ENCODE data around the gene BBX. TPM values are rescaled to one million over a fixed set of nuclear protein-coding genes. Genes with fewer than 3 reads are reported as not detected.

Gene BBX
- total RNA-seq, 1 donor from 2014 or later: 39.5 TPM

DNA sequence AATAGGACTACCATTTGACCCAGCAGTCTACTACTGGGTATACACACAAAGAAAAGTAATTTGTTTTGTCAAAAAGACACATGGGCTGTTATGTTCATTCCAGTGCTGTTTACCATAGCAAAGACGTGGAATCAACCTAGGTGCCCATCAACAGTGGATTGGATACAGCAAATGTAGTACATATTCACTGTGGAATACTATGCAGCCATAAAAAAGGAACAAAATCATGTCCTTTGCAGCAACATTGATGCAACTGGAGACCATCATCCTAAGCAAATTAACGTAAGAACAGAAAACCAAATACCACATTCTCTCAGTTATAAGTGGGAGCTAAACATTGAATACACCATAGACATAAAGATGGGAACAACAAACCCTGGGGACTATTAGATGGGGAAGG is 25.8 kb downstream of the BBX start:
- no peaks in the 10 kb centered on the region for H3K9me3 ChIP-seq
- H3K27me3 ChIP-seq: no peaks in the 10 kb centered on the region
- H3K4me1 ChIP-seq: no peaks in the 10 kb centered on the region
- TF ChIP-seq POLR2AphosphoS5 (IDR thresholded peaks at IDR 0.05; ENCODE audit: insufficient read depth in 1 of 2, low read depth in 1 of 2) (no peak), POLR2A (IDR thresholded peaks at IDR 0.05) (no peak)
- TF ChIP-seq, protein P1, sequence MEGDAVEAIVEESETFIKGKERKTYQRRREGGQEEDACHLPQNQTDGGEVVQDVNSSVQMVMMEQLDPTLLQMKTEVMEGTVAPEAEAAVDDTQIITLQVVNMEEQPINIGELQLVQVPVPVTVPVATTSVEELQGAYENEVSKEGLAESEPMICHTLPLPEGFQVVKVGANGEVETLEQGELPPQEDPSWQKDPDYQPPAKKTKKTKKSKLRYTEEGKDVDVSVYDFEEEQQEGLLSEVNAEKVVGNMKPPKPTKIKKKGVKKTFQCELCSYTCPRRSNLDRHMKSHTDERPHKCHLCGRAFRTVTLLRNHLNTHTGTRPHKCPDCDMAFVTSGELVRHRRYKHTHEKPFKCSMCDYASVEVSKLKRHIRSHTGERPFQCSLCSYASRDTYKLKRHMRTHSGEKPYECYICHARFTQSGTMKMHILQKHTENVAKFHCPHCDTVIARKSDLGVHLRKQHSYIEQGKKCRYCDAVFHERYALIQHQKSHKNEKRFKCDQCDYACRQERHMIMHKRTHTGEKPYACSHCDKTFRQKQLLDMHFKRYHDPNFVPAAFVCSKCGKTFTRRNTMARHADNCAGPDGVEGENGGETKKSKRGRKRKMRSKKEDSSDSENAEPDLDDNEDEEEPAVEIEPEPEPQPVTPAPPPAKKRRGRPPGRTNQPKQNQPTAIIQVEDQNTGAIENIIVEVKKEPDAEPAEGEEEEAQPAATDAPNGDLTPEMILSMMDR (IDR thresholded peaks at IDR 0.05): no peak
- DNase-seq (ENCODE audit: extremely low spot score in 2 of 2): no peak
- intact Hi-C loops (cut with DNase I): no loop called here
- H3K4me3 ChIP-seq: no peak overlapping the region
- no peak overlapping the region for H3K27ac ChIP-seq
- H3K36me3 ChIP-seq: no peaks in the 10 kb centered on the region

DNA sequence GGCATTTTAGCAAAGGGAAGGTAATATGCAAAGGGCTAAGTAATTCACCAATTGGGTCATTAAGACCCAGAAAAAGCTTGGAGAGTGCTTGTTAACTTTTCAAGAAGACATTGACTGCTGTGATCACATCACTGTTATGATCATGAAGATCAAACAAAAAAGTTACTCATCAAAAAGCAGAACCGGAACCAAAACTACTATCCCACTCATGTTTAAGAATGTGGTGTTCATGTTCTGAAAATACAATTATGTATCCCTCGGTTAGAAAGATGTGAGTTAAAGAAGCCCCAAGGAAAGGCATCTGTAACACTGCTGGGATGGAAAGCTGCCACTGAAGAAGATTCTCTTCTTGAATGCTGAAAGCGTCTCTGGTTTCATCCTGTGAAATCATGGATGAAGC is 32.6 kb downstream of the BBX start:
- no peak overlapping the region for H3K4me3 ChIP-seq
- no peaks in the 10 kb centered on the region for H3K36me3 ChIP-seq
- H3K4me1 ChIP-seq: no peaks in the 10 kb centered on the region
- intact Hi-C loops (cut with DNase I): no loop called here
- TF ChIP-seq POLR2AphosphoS5 (IDR thresholded peaks at IDR 0.05; ENCODE audit: insufficient read depth in 1 of 2, low read depth in 1 of 2): no peak
- TF ChIP-seq, protein P1 (IDR thresholded peaks at IDR 0.05): no peak
- no peak for TF ChIP-seq POLR2A (IDR thresholded peaks at IDR 0.05)
- DNase-seq (ENCODE audit: extremely low spot score in 2 of 2): no peak
- no peak overlapping the region for H3K27ac ChIP-seq
- no peaks in the 10 kb centered on the region for H3K27me3 ChIP-seq
- H3K9me3 ChIP-seq: no peaks in the 10 kb centered on the region

DNA sequence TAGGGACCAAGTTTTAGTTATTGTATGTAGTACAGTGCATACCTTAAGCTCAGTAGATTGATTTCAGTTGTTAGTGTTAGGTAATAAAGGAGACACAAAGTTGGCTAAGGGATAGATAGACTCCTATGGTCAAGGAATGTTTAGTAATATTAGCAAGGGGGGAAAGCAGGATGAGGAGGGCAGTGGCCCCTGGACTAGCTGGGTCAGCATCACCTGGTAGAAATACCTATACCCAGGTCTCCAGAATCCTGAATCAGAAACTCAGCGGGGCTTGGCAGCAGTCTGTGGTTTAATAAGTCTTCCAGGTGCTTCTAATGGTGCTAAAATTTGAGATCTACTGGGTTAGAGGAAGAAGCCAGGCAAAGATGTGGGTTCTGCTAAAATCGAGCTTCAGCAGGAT is 35.0 kb downstream of the BBX start:
- no peaks in the 10 kb centered on the region for H3K36me3 ChIP-seq
- H3K4me3 ChIP-seq: no peak overlapping the region
- H3K27ac ChIP-seq: no peak overlapping the region
- H3K9me3 ChIP-seq: no peaks in the 10 kb centered on the region
- peaks cover 10% of the 10 kb centered on the region for H3K4me1 ChIP-seq
- DNase-seq (ENCODE audit: extremely low spot score in 2 of 2): no peak
- TF ChIP-seq, protein P1 (IDR thresholded peaks at IDR 0.05): no peak
- no peak for TF ChIP-seq POLR2A (IDR thresholded peaks at IDR 0.05)
- no peak for TF ChIP-seq POLR2AphosphoS5 (IDR thresholded peaks at IDR 0.05; ENCODE audit: insufficient read depth in 1 of 2, low read depth in 1 of 2)
- intact Hi-C loops (cut with DNase I): no loop called here
- H3K27me3 ChIP-seq: no peaks in the 10 kb centered on the region

DNA sequence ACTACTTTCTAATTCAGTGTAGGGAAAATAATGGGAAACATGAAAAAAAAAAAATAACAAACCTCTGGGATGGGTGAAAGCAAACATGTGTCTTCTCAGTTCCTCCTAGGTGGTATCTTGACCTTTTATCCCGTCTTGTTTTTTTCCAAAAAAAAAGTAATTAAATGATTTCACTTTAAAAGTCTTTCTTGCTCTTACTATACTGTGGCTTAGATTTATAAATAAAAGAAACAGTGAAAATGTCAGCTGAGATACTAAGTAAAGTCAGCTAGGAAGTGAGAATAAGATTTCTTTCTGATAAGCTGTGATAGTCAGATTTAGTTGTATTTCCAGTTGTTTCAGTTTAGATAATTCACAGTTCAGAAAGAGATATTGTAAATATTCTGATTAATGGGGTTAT is 37.4 kb downstream of the BBX start:
- Histone ChIP-seq H3K36me3 (no peaks in the 10 kb centered on the region), H3K27me3 (no peaks in the 10 kb centered on the region), H3K27ac (no peak overlapping the region), H3K9me3 (no peaks in the 10 kb centered on the region), H3K4me1 (peaks cover 13% of the 10 kb centered on the region), H3K4me3 (no peak overlapping the region)
- intact Hi-C loops (cut with DNase I): no loop called here
- DNase-seq (ENCODE audit: extremely low spot score in 2 of 2): no peak
- TF ChIP-seq POLR2AphosphoS5 (IDR thresholded peaks at IDR 0.05; ENCODE audit: insufficient read depth in 1 of 2, low read depth in 1 of 2) (no peak), POLR2A (IDR thresholded peaks at IDR 0.05) (no peak)
- TF ChIP-seq, protein P1 (IDR thresholded peaks at IDR 0.05): no peak

DNA sequence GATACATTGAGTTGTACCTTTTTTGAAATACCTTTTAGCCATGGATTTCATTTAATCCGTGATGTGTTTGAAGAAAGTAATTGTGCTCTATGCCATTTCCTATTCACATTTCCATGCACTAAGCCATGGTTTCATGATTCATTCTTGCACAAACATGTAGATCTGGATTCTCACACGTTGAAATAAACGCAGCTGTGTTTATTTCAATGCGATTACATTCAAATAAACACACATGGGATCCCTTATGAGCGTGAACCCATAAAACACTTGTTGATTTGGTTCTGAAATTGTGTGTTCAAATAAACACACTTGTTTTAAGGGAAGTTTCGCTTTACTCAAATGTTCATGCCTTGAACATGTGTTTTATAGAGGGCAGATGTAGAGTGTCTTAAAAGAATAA is 39.2 kb downstream of the BBX start:
- Histone ChIP-seq H3K4me1 (peaks cover 13% of the 10 kb centered on the region), H3K27me3 (no peaks in the 10 kb centered on the region), H3K9me3 (no peaks in the 10 kb centered on the region), H3K36me3 (no peaks in the 10 kb centered on the region), H3K4me3 (no peak overlapping the region), H3K27ac (no peak overlapping the region)
- no peak for DNase-seq (ENCODE audit: extremely low spot score in 2 of 2)
- intact Hi-C loops (cut with DNase I): no loop called here
- TF ChIP-seq POLR2AphosphoS5 (IDR thresholded peaks at IDR 0.05; ENCODE audit: insufficient read depth in 1 of 2, low read depth in 1 of 2) (no peak), POLR2A (IDR thresholded peaks at IDR 0.05) (no peak)
- TF ChIP-seq, protein P1 (IDR thresholded peaks at IDR 0.05): no peak

Data from vagina (tissue), 2 donors.